HG02610 (cell line): ENCODE measurements around the gene GCA.
A peak's percentile ranks its signal among the peaks of the same experiment; 100 is the strongest.

Experiments
- ATAC-seq: cut with Tn5 transposase; IDR thresholded peaks from one replicate; pipeline ENCODE4 v1.9.1; 2021; ENCODE audit warnings: mild to moderate bottlenecking, moderate library complexity; ENCODE audit not compliant: unreplicated experiment

GCA gene

DNA sequence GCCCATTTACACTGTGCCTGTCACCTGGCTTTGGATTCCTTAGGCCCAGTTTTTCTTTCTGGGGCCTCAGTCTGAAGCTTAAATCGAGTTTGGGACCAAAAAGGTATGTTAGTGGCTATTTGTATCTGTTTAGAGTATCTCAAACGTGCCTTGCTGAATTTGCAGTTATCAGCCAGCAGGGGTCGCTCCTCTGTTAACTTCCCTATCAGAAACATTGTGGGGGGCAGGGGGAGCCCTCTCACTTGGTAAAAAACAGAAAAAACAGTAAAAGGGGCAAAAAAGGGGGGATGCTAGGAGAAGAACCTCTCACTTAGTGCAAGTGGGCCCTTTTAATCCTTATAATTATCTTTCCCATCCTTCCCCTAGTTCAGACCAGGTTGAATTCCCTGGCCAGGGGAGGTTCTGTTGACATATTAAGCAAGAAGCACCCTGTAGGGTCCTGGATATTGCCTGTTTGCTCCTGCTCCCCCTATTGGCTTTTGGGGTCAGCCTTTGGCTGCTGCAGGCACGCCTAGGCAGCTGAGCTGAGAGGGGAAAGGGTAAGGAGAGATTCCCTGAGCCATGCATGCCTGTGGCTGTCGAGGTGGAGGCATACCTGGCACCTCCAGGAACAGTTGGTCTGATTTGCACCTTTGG, 16.7 kb upstream of the GCA start:
- ATAC-seq = no peak

GRCh38 chr2:162327806-162328205, 16.1 kb upstream of the GCA start:
- no peak for ATAC-seq

- ATAC-seq = peak; percentile 87
Observed at GRCh38 chr2:162328424-162329157, 15.3 kb upstream of the GCA start.

- ATAC-seq = no peak
Observed at GRCh38 chr2:162330881-162331280, 13.1 kb upstream of the GCA start.

DNA sequence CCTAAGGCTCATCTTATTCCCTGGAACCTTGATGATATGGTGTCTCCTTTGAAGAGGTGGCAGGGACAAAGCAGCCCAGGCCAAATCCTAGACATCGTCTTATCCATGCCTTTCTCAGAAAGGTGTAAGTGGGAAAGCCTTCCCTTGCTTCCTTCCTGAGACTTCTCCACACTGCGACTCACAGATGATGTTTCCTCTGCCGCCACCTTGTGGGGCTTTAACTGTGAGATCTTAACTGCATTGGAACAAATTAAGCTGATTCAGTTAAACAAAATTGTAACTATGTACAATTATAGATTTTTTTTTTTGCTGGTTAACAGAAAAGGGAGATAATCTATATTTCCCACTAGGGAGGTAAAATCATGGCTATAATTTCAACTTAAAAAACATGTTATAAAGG, 10.0 kb upstream of the GCA start:
- peak; percentile 49 for ATAC-seq

- no peak for ATAC-seq
Observed at GRCh38 chr2:162337868-162338267, 6.1 kb upstream of the GCA start.

GRCh38 chr2:162340822-162341221, 3.1 kb upstream of the GCA start:
- no peak for ATAC-seq

GRCh38 chr2:162342321-162342720, 1.6 kb upstream of the GCA start:
- ATAC-seq = no peak

DNA sequence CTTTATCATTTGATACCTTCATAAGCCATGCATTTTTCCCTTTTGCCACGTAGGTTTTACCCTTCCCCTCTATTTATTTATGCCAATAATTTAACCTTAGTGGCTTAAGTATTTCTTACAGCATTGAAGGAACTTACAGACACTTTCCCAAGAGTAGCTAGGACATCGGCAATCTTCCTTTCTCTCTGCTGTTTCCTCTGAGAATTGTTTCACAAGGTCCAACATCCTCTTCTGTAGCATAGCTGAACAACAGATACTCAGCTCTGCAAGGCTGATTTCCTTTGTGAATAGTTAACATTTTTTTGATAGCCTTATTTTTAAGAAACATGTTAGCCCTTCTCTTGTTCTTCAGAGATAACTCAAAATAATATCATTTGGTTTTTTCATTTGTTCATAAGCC, 1.1 kb upstream of the GCA start:
- ATAC-seq = no peak

- no peak for ATAC-seq
Observed at GRCh38 chr2:162343492-162343823, 474 bp upstream of the GCA start.

- ATAC-seq = no peak
Observed at GRCh38 chr2:162344617-162344950, 652 bp downstream of the GCA start.

DNA sequence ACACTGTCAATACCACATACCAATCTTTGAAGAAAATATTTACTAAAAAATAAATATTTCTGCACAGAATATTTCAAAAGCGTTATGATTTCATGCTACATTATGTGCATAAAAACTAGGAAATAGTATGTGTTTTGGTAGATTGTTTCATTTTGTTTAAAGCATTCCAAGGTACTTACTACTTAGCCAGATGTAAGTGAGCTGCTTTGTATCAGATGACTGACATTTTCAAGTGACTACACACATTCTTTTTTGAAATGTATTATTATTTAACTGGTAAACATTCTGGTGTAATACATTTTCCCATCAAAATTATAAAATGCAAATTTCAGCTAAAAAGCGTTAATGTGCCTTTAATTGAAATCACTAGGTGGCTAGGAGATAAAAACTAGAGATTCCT, 21.5 kb downstream of the GCA start:
- no peak for ATAC-seq

DNA sequence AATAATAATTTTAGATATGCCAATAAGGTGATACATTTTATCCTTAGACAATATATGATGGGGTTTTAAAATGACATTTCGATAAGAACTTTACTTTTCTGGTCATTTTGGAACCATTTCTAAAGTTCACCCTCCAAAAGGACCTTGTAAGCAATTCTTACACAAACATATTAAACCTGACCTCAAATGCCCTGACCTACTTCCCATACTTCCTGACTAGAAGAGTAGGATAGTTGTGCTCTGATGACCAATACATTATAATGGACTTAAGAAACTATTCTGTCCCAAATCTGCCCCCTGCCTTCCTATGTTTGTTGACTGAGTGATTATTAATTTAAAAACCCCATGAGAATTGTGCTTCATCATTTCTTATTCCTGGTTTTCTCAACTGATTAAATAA, 24.6 kb downstream of the GCA start:
- ATAC-seq = no peak

- no peak for ATAC-seq
Observed at GRCh38 chr2:162369551-162369950, 25.6 kb downstream of the GCA start.

GRCh38 chr2:162370931-162371330, 27.0 kb downstream of the GCA start:
- no peak for ATAC-seq

DNA sequence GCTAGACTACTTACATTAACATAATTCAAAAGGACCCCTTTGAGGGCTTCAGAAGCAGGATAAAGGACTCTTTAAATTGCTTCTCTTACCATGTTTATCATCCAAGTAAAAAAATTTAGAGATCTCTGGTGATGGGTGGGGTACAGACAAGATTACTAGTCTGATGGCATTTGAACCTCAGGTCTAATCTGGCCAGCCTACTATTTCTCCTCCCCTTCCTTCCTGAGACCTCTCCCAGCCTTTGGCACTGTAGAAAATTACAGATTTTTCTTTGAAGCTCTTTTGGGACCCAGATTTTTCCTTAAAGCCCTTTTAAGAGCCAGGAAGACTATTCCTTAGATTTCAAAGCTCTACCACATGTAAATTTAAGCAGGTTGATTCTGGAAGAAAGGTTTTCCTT, 28.9 kb downstream of the GCA start:
- no peak for ATAC-seq

DNA sequence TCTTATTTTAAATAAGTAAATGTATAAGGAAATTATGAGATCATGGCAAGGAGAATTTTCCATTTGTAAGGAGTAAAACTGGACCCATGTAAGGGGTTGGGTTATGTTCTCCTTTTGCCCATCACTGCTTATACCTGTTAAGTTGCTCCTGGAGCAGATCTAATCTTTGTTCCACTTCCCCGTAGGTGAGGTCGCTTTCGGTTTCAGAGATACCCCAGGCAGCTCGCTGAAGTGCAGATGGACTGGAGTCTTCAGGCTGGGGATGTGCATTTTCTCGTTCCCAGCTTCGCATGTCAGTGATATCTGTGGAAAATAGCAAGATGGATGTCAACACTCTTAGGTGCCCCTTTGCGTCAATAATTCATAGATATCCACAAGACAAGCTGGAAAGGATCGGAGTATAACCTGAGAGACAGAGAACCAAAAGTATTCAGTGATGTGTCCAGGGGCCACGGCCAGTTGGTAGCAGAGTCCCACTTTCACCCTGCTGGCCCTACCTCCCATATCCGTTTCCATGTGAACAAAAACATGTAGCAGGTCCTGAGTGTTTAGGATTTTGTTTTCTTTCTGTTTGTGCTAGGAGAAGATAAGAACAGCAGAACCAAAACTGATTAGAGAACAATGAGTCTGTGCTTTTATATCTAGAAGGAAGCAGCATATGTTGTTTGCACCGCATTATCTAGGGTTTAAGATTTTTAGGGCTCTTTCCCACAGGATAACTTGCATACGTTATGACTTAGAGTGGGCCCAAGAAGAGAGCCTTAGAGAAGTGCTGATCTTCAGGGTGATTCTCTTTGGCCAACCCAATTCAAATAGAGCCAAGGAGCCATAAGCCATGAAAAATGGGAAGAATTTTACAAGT, 36.0 kb downstream of the GCA start:
- no peak for ATAC-seq

GRCh38 chr2:162381851-162382250, 37.9 kb downstream of the GCA start:
- no peak for ATAC-seq

- ATAC-seq = no peak
Observed at GRCh38 chr2:162382278-162382677, 38.3 kb downstream of the GCA start.

- no peak for ATAC-seq
Observed at GRCh38 chr2:162385536-162385935, 41.6 kb downstream of the GCA start.

GRCh38 chr2:162390801-162391200, 46.9 kb downstream of the GCA start:
- no peak for ATAC-seq

GRCh38 chr2:162400336-162400735, 56.4 kb downstream of the GCA start:
- ATAC-seq = no peak
